GM18519 (cell line): ENCODE measurements around the gene KIAA0825.

Experiments used
- ATAC-seq: cut with Tn5 transposase; IDR thresholded peaks from one replicate; pipeline ENCODE4 v1.9.1; 2021; ENCODE audit warnings: mild to moderate bottlenecking, moderate library complexity; ENCODE audit not compliant: unreplicated experiment, low FRiP score

The KIAA0825 gene, protein sequence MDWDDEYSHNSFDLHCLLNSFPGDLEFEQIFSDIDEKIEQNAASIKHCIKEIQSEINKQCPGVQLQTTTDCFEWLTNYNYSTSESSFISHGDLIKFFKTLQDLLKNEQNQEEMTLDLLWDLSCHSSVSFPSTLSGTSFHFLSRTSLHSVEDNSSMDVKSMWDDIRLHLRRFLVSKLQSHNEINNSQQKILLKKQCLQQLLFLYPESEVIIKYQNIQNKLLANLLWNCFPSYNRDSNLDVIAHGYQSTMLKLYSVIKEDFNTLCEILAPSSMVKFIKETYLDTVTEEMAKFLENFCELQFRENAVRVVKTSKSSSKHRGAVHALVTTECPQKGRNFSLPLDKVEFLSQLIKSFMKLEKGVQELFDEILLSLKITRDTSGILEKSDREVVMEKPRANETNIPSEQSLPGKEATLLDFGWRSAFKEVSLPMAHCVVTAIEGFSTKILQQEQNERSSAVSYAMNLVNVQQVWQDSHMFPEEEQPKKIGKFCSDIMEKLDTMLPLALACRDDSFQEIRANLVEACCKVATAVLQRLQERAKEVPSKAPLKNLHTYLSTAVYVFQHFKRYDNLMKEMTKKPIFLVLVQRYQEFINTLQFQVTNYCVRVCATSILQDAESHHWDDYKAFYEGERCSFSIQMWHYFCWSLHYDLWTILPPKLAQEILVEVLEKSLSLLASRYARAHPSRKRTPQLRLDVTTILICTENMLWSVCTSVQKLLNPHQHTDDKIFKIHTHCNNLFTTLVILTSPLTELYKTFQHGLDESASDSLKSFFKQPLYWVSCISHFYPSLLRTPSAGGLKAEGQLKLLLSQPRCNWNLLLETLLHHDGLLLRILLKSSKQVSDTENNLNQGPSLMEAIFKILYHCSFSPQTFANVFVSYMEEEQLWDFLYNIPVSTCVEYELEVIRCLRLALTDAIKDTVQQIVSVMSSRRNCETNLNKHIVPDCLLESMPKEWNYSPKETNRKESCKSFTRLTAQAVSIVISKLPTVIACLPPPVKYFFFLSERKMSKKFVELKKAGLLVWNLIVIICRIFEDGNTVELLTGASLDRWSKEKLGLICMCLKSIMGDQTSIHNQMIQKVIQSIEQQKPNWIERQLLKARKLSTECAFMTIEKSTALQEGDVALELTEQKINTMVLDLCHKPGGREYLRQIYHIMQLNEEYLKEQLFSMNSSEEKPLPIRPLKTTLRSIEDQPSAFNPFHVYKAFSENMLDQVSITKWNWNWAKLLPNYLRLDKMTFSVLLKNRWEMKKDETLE (N-terminal part only)

DNA sequence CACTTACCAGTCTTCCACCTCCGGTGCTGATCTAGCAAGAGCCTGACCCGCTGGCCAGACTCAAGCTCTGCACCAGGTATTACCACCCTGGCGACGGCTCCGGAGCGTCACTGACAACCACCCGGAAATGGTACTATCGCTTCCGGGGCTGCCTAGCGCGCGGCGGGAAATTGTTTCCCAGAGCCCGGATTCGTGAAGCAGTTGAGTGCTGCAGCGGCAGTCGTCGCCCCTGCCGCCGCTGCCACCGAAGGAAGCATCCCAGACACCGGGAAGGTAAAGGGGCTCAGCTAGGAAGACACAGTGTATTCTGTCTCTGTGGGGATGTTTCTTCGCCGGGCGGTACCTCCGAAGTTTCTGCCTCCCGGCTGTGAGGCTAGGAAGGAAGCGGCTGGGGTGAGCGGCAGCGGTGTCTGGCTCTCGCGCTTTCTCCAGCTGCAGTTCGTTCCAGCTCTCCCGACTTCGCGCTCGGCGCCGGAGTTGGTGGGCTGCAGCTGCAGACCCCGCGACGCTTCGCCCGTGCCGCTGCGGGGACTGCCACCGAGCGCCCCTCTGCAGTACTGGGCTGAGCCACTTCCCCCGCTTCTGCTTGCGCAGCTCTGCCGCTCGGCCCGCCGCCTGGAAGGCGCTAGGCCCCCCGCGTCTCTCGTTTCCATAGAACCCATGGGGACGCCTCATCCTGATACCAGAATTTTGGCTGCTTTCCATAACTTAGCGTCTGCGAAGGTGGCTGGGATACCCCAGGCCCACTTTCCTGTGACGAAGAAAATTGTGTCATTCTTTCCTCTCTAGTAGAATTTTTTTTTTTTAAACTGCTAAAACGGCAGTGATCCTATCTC lies at the start of gene KIAA0825, which contains the start of gene SLF1:
KIAA0825 (minus strand) TSS at position 112 of the 836 bp plus-strand sequence. CDS start 81,478 bp downstream, outside the sequence.
SLF1 (plus strand) TSS at position 177 of the 836 bp plus-strand sequence. CDS start 10,142 bp downstream, outside the sequence.
- ATAC-seq: peak; percentile 92

DNA sequence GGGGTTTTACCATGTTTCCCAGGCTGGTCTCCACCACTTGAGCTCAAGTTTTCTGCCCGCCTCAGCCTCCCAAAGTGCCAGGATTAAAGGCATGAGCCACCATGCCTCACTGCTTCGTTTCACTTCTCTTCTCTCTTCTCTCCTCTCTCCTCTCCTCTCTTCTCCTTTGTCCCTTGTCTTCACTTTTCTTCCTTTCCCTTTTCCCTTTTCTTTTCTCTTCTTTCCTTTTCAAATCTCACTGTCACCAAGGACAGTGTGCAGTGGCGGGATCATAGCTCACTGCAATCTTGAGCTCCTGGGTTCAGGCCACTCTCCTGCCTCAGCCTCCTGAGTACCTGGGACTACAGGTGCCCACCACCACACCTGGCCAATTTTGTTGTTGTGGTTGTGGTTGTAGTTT lies 49.5 kb upstream of the KIAA0825 start:
- no peak for ATAC-seq

DNA sequence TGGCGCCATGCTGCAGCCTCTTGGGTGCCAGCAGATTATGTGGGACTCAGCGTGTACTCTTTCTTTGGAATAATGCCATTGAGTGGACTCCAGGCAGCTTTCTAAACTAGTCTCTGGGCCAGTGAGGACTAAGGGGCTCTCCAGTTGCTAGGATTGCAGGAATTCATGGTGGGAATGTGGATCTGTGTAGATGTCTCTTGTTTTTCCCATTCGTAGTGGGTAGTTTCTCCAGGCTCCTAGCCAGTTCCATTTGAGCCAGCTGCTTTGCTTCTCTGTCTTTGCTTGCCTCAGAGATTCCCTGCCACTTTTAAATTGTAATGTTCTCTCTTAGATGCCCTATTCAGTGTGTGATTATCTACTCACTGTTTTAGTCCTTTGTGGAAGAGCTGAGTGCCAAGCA lies 42.7 kb upstream of the KIAA0825 start:
- no peak for ATAC-seq

DNA sequence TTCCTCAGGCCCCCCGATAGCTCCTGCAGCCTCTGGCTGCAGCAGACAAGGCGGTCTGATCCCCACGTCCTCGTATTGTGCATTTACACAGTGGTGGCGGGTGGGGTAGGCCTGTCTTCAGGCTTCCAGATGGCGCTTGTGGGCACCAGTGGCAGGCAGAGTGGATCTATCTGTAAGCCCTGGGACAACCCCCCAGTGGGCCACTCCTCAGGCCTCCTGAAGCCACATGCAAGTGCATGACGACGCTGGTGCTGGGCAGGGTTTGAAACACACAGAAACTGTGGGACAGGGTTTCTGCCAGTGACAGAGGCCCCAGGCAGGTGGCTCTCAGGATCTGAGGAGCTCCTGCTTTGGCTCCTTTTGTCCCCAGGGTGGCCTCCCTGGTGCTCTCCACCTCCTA lies 42.1 kb upstream of the KIAA0825 start:
- no peak for ATAC-seq

DNA sequence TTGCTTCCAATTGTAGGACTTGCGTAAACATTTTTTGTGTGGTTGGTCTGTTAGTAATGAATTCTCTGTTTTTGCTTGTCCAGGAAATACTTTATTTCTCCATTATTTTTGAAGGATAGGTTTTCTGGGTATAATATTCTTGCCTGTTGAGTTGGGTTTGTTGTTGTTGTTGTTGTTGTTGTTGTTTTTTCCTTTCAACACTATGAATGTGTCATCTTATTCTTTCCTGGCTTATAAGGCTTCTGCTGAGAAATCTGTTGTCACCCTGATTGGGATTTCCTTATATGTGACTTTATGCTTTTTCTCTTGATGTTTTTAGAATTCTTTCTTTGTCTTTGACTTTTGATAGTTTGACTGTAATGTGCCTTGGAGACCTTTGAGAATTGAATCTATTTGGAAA lies 39.9 kb upstream of the KIAA0825 start:
- ATAC-seq: no peak

DNA sequence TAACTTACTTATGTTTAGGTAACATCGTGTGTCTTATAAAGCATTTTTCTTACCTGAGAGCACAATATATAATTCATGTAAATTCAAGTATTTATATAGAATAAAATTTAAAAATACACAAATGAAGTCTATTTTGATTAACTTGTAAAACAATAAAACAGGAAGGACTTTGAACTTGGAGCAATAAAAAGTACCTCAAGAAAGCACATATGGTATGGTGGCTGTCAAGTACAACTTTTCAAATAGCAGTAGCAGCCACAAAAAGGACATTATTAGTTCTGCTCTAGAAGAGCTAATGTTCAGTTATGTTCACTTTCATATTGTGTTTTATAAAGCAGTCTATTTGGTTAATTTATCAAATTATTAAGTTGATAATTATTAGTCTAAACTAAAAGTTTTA lies 31.5 kb upstream of the KIAA0825 start:
- no peak for ATAC-seq

DNA sequence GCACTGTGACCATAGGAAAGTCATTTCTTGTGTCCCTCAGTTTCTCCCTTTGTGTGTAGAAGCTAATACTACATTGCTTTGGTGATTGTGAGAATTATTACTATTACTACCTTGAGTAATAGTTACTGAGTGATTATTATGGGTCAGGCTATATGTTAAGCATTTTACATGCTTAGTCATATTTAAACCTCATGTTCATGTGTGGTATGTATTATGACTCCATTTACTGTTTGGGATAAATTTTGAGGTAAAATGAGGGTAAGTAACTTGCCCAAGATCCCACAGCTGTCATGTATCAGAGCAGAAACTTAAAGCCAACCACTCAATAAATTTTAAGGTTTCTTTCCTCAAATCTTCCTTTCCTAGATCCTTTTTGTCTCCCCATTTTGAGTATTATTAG lies 28.4 kb upstream of the KIAA0825 start:
- ATAC-seq: no peak

DNA sequence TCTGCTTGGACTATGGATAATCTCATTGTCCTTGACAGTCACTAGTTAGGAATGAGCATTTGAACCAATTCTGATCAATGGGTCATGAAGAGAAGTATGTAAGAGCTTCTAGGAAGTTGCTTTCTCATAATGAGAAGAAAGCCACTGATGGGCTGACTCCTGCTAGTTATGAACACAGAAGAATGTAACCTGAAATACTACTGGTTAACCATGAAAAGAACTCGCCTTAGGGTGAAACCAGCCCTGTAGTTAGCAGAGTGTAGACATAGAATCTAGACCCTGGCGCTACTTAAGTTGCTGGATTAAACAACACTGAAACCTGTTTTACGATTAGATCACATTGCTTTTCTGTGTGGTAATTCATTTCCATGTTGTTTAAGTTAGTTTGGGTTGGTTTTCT lies 26.6 kb upstream of the KIAA0825 start:
- no peak for ATAC-seq

DNA sequence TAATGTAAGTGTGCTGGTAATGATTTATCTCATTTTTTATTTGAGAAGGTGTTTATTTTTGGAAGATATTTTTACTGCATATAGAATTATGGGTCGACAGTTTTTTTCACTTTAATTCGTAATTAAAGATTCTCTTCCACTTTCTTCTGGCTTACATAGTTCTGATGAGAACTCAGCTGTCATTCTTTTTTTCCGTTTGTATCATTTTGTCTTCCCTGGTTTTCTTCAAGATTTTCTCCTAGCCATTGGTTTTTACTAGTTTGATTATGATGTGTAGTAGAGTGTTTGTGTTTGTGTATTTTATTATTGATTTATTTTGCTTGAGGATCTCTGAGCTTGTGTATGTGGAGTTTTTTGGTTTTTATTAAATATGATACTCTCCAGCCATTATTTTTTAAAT lies 21.8 kb upstream of the KIAA0825 start:
- no peak for ATAC-seq

DNA sequence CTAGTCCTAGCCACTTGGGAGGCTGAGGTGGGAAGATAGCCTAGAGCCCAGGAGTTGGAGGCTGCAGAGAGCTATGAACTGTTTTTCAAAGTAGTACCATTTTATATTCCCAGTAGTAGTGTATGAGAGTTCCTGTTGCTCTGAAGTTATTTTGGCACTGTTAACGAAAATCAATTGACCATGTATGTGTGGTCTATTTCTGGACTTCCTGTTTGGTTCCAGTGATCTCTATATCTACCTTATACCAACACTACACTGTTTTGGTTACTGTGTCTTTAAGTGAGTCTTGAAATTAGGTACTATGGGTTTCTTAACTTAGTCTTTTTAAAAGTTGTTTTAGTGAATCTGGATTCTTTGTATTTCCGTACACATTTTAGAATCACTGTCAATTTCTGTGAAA lies 13.6 kb upstream of the KIAA0825 start:
- ATAC-seq: peak; percentile 100

DNA sequence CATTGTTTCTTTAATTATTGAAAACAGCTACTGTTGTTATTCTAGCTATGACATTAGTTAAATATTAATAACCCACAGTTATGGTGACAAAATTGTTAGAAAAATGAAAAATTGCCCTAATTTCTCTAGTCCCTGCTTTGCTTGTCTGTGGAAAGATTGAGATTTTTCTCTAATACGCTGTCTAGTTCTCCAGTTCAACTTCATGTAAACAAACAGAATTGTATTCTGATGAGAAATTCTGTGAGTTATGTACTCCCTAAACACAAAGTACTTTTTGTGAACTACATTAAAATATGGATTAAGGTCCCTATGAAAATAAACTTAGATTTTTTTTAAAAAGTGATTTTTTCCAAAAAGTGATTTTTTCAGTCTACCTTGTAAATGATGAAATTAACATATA lies 8.8 kb upstream of the KIAA0825 start:
- ATAC-seq: no peak

DNA sequence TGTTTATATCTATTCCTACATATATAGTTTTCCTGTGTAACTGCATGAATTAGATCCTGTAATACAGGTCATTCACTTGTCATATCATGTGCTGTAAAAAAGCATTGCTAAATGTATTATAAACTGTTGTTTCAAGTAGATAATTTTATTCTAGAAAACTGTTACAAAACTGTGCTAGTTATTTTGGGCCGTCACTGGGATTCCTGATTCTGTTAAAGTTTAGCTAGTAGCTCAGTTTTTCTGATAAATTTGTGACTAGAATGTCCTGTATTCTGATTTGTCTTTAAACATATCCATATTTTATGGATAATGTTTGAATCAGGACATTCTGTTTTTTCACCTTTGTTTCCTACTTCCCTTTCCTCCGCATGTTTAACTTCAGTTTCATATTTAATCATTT lies 5.5 kb upstream of the KIAA0825 start:
- no peak for ATAC-seq

DNA sequence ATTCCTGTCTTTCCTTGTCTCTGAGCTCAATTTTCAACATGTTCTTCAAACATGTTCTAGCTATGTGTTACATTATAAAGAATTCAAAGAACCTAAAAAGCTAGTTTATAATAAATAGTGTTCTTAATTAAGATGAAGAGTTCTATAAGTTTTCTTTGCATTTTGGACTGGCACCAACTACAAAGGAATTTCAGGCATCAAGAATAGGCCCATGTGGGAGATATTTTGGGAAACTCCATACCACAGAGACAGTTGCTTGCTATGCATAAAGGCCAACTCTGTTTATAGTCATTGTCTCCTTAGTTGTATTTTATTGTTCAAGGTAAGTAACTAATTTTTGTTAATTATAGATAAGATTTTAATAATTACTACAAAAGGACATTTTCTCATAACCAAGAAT lies 4.6 kb upstream of the KIAA0825 start:
- no peak for ATAC-seq

DNA sequence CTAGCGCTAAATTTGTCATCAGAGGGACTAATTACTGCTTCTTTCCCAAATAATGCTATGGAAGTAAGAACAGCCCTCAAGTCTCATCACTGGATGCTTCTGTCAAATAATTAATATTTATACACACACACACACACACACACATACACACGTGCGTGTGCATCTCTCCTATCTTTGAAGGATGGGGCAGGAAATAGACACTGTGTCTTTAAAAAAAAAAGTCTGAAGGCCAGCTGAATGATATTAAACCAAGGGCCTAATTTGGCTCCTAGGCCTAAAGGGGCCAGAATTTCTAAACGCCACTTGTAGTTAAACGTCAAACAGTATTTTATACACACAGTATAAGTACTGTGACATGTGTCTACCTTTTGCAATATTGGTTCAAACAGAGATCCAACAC lies 3.4 kb upstream of the KIAA0825 start:
- ATAC-seq: no peak

DNA sequence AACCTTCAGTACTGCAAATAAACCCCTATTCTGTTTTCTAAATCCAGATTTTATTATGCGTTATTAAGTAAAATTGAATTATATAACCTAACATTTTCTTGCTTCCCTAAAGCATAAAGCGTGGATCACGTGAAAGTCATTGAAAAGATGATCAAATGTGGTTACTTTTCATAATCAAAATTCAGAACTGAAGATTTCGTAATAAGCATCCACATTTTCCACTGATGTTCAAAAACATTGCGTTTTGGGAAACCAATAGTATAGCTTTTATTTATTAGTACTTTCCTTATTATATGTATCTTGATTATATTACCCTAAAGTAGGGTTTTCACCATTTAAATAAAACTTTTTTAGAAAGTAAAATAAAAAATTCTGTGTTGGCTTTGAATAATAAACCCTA lies 1.9 kb upstream of the KIAA0825 start:
- ATAC-seq: no peak

DNA sequence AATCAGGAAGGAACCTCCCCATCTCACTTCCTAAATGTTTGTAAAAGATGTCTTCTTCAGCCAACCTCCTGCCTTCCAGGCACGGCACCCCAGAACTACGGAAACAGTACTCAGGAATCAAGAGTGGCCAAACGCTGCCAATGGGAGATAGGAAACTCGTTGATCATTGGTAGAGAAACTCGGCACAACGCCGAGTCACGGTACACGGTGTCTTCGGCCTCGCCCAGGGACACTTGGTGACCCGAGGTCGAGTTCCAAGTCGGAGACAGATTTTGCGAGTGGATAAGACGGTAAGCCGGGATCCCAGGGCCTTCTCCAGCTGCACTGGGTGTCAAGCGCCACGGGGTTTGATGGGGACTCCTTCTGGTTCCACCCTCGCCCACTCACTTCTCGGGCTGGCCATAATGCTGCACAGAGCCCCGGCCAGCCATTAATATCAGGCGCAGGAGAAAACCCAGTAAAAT lies 343 bp downstream of the KIAA0825 start:
- ATAC-seq: peak; percentile 15

DNA sequence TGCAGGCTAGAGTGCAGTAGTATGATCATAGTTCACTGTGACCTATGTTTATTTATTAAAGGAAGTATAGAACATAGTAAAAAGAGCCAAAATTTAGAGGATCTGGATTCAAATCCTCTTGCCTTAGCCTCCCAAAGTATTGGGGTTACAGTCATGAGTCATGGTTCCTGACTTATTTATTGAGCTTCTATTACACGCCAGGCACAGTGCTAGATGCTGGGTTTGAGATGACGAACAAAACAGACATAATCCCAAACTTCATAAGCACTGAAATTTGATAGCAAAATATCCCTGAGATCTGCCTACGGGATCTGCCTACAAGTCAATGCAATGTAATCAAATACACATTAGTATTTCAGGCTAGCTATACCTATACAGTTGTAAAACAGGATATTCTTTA lies 2.5 kb downstream of the KIAA0825 start:
- ATAC-seq: no peak

DNA sequence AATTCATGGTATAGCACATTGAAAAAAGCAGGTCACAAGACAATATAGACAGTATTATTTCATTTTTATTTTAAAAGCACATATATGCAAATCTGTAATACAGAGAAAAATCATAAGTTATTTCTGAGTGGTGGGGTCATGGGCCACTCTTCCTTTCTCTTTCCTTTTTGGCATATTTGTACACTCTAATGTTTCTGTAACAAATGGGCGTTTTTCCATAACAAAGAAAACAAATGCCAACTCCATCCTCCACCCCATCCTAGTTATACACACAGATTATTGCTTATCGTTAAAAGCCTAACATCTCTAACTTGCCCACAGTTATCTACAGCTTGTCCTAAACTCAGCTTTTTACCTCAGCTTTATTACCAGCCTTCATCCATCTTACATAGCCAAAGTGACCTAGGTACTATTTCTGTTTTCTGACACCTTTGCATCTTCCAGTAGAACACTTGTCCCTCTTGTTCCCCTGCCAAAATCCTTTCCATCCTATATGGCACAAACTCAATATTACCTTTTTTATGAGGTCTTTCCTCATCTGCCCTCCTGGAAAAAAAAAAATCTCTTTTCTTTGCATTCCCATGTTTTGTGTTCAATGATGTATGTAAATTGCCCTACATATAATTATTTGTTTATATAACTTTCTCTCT lies 4.1 kb downstream of the KIAA0825 start:
- no peak for ATAC-seq

DNA sequence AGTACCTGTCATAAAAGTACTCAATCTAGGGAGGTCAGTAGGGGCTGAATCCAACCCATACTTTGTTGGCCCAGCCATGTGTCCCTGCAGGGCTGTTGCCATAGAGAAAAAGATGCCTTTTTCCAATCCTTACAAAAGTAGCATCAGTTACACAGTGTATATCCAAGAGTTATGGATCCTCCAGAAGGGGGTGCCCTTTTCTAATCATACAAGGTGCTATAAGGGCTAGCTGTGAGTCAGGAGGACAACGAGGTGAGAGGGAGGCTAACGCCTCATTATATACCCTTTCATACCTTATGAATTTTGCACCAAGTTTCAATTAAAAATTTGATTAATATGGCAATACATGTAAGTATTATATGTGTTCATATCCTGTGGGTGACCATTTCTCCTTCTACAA lies 4.8 kb downstream of the KIAA0825 start:
- no peak for ATAC-seq
